Loucy (cell line): Measurements from ENCODE around the gene DYNLT4.

Source experiments
- H2AFZ ChIP-seq: fragments of 200-600 bp; sonication (generic); 2 replicates; pipeline ENCODE4 v1.6.0; 2016; ENCODE audit warnings: antibody characterized with exemption, mild to moderate bottlenecking, low read length, moderate library complexity
- H3F3A ChIP-seq: fragments of 200-600 bp; 2 replicates; pipeline ENCODE4 v1.6.0; 2016; ENCODE audit warnings: antibody characterized with exemption, low read depth, mild to moderate bottlenecking
- H3K27me3 ChIP-seq: fragments of 200-600 bp; sonication (generic); 2 replicates; pipeline ENCODE4 v1.6.1; 2014; ENCODE audit warnings: low read length, mild to moderate bottlenecking; ENCODE audit not compliant: insufficient read depth, poor library complexity, severe bottlenecking
- H3K36me3 ChIP-seq: fragments of 200-600 bp; sonication (generic); 2 replicates; pipeline ENCODE4 v1.6.1; 2016; ENCODE audit warnings: low read length; ENCODE audit not compliant: insufficient read depth
- H3K4me1 ChIP-seq: fragments of 200-600 bp; sonication (generic); 2 replicates; pipeline ENCODE4 v1.5.1; 2014; ENCODE audit warnings: low read length, mild to moderate bottlenecking; ENCODE audit not compliant: insufficient read depth, poor library complexity, severe bottlenecking
- H3K4me2 ChIP-seq: fragments of 200-600 bp; sonication (generic); 2 replicates; pipeline ENCODE4 v1.6.0; 2014; ENCODE audit warnings: antibody characterized with exemption, low read length, low read depth, mild to moderate bottlenecking; ENCODE audit not compliant: poor library complexity, severe bottlenecking
- H3K4me3 ChIP-seq: fragments of 200-600 bp; sonication (generic); 2 replicates; pipeline ENCODE4 v1.5.1; 2014; ENCODE audit warnings: low read length, mild to moderate bottlenecking, mixed read lengths; ENCODE audit not compliant: poor library complexity, severe bottlenecking
- H3K79me2 ChIP-seq: fragments of 200-600 bp; sonication (generic); 2 replicates; pipeline ENCODE4 v1.6.1; 2014; ENCODE audit warnings: low read length; ENCODE audit not compliant: insufficient read depth
- H3K9ac ChIP-seq: fragments of 200-600 bp; sonication (generic); 2 replicates; pipeline ENCODE4 v1.6.0; 2014; ENCODE audit warnings: mild to moderate bottlenecking, low read depth, low read length, moderate library complexity; ENCODE audit not compliant: poor library complexity, severe bottlenecking
- H3K9me2 ChIP-seq: fragments of 200-600 bp; sonication (generic); replicated peaks from 2 replicates; pipeline ENCODE4 v1.6.1; 2016; ENCODE audit warnings: low read depth, low read length, mixed read lengths
- H3K9me3 ChIP-seq: fragments of 200-600 bp; sonication (generic); 2 replicates; pipeline ENCODE4 v1.6.1; 2014; ENCODE audit warnings: mild to moderate bottlenecking, antibody characterized with exemption, low read length, low read depth; ENCODE audit not compliant: insufficient read depth
- H4K20me1 ChIP-seq: fragments of 200-600 bp; sonication (generic); 2 replicates; pipeline ENCODE4 v1.6.0; 2014; ENCODE audit warnings: antibody characterized with exemption, low read length, mild to moderate bottlenecking; ENCODE audit not compliant: insufficient read depth, poor library complexity, severe bottlenecking
- EZH2phosphoT487 ChIP-seq: fragments of 200-600 bp; IDR thresholded peaks from 2 replicates; pipeline ENCODE4 v1.6.1; 2018; ENCODE audit warnings: antibody characterized with exemption, mild to moderate bottlenecking, moderate library complexity, borderline replicate concordance
- TF ChIP-seq, protein P1 (sequence below): fragments of 200-600 bp; sonication (generic); conservative IDR thresholded peaks from 2 replicates; pipeline ENCODE4 v1.5.1; 2014; ENCODE audit warnings: mild to moderate bottlenecking, antibody characterized with exemption, low read length

DYNLT4 gene

DNA sequence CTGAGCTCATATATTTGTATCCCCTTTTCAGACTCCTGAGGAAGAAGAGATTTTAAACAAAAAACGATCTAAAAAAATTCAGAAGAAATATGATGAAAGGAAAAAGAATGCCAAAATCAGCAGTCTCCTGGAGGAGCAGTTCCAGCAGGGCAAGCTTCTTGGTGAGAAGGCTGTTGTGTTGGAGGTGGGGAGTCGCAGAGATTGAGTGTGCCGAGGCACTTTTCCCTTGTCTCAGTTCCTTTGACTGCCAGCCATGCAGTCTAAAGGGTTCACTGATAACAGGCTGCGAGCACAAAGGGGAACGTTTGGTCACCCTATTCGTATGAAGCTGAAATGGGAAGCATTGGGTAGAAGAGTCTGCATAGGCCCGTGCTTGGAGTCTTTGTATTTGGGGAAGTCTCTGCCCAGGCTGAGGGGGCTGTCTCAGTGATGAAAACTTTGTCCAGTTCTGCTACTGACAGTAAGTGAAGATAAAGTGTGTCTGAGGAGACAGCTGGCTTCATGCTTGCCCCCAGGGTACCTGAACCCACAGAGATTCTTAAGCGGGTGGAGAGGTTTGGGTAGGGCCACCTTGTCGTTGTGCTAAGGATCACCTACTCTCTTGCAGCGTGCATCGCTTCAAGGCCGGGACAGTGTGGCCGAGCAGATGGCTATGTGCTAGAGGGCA is 29.0 kb downstream of the DYNLT4 start:
- Histone ChIP-seq H3K4me1 (peaks cover 22% of the 10 kb centered on the region), H3K4me3 (peak overlapping the region; percentile 98), H3K79me2 (peaks cover 65% of the 10 kb centered on the region), H2AFZ (no peak overlapping the region), H3F3A (no peaks in the 10 kb centered on the region), H3K4me2 (peak overlapping the region; percentile 98), H3K9ac (peak overlapping the region; percentile 98), H3K9me2 (no peaks in the 10 kb centered on the region), H3K27me3 (peaks cover 14% of the 10 kb centered on the region), H3K9me3 (no peaks in the 10 kb centered on the region), H4K20me1 (peaks cover 48% of the 10 kb centered on the region), H3K36me3 (peaks cover 50% of the 10 kb centered on the region)
- TF ChIP-seq, protein P1, sequence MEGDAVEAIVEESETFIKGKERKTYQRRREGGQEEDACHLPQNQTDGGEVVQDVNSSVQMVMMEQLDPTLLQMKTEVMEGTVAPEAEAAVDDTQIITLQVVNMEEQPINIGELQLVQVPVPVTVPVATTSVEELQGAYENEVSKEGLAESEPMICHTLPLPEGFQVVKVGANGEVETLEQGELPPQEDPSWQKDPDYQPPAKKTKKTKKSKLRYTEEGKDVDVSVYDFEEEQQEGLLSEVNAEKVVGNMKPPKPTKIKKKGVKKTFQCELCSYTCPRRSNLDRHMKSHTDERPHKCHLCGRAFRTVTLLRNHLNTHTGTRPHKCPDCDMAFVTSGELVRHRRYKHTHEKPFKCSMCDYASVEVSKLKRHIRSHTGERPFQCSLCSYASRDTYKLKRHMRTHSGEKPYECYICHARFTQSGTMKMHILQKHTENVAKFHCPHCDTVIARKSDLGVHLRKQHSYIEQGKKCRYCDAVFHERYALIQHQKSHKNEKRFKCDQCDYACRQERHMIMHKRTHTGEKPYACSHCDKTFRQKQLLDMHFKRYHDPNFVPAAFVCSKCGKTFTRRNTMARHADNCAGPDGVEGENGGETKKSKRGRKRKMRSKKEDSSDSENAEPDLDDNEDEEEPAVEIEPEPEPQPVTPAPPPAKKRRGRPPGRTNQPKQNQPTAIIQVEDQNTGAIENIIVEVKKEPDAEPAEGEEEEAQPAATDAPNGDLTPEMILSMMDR: no peak
- TF ChIP-seq EZH2phosphoT487: no peak

DNA sequence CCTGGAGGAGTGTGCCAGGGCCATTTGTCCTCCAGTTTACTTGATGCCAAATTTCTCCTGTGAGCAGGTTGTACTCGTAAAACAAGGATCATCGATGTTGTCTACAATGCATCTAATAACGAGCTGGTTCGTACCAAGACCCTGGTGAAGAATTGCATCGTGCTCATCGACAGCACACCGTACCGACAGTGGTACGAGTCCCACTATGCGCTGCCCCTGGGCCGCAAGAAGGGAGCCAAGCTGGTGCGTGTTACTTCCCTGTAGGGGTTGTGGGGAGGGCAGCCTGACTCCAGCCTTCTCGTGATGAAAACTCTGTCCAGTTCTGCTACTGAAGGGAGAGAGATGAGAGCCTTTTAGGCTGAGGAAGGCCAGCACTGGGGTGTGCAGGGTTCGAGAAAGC is 29.6 kb downstream of the DYNLT4 start:
- Histone ChIP-seq H3K27me3 (peaks cover 14% of the 10 kb centered on the region), H3K9me2 (no peaks in the 10 kb centered on the region), H3K4me1 (peaks cover 22% of the 10 kb centered on the region), H3K9ac (peak overlapping the region; percentile 98), H2AFZ (no peak overlapping the region), H3K79me2 (peaks cover 65% of the 10 kb centered on the region), H3K4me2 (peak overlapping the region; percentile 98), H3K36me3 (peaks cover 50% of the 10 kb centered on the region), H3F3A (no peaks in the 10 kb centered on the region), H4K20me1 (peaks cover 48% of the 10 kb centered on the region), H3K4me3 (peak overlapping the region; percentile 98), H3K9me3 (no peaks in the 10 kb centered on the region)
- TF ChIP-seq, protein P1: no peak
- TF ChIP-seq EZH2phosphoT487: no peak

DNA sequence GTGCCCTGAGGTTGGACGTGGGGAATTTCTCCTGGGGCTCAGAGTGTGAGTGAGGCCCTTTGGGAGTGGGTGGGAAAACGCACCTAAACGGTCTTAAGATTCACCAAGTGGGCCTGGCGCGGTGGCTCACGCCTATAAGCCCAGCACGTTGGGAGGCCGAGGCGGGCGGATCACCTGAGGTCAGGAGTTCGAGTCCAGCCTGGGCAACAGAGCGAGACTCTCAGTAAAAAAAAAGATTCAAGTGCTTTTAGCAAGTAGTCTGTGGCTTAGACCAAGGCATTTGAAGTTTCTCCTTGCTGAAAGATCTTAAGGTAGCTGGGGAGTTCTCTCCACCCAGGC is 30.5 kb downstream of the DYNLT4 start:
- Histone ChIP-seq H3K4me3 (peak overlapping the region; percentile 98), H3K4me2 (peak overlapping the region; percentile 98), H3K4me1 (peaks cover 22% of the 10 kb centered on the region), H3K9ac (peak overlapping the region; percentile 98), H3K79me2 (peaks cover 65% of the 10 kb centered on the region), H3K9me3 (no peaks in the 10 kb centered on the region), H3F3A (no peaks in the 10 kb centered on the region), H3K36me3 (peaks cover 49% of the 10 kb centered on the region), H3K9me2 (no peaks in the 10 kb centered on the region), H3K27me3 (peaks cover 14% of the 10 kb centered on the region), H2AFZ (no peak overlapping the region), H4K20me1 (peaks cover 48% of the 10 kb centered on the region)
- TF ChIP-seq EZH2phosphoT487: no peak
- TF ChIP-seq, protein P1: no peak
